Brain microvascular endothelial cell (primary cell): ENCODE data around the gene MEG3.

Source experiments
- DNase-seq: peaks from one replicate; pipeline ENCODE4 v3.0.0-alpha.2; 2020
- H3K27ac ChIP-seq: fragments of 250-450 bp; sonication (Bioruptor Pico); 2 replicates; pipeline ENCODE4 v1.5.1; 2020; ENCODE audit warnings: mild to moderate bottlenecking, moderate library complexity
- H3K27me3 ChIP-seq: fragments of 250-450 bp; sonication (Bioruptor Pico); replicated peaks from 2 replicates; pipeline ENCODE4 v1.5.1; 2020; ENCODE audit warnings: mild to moderate bottlenecking
- H3K36me3 ChIP-seq: fragments of 250-450 bp; sonication (Bioruptor Pico); replicated peaks from 2 replicates; pipeline ENCODE4 v1.5.1; 2020; ENCODE audit warnings: mild to moderate bottlenecking
- H3K4me3 ChIP-seq: 2 replicates; pipeline ENCODE4 v1.5.1; 2011; ENCODE audit warnings: low read depth, mild to moderate bottlenecking, control low read depth, low read length, moderate library complexity
- in situ Hi-C: cut with HindIII; loops from 2 replicates; pipeline ENCODE4 v1.10.0; 2017; ENCODE audit warnings: low sequenced_read_pairs, low pct_ligation_motif_present
- TF ChIP-seq, protein P1 (sequence below): IDR thresholded peaks from 2 replicates; pipeline ENCODE4 v1.5.1; 2011; ENCODE audit warnings: low read depth, mild to moderate bottlenecking, moderate library complexity, low read length, control low read depth, inconsistent platforms; ENCODE audit errors: missing control alignments

The MEG3 gene

DNA sequence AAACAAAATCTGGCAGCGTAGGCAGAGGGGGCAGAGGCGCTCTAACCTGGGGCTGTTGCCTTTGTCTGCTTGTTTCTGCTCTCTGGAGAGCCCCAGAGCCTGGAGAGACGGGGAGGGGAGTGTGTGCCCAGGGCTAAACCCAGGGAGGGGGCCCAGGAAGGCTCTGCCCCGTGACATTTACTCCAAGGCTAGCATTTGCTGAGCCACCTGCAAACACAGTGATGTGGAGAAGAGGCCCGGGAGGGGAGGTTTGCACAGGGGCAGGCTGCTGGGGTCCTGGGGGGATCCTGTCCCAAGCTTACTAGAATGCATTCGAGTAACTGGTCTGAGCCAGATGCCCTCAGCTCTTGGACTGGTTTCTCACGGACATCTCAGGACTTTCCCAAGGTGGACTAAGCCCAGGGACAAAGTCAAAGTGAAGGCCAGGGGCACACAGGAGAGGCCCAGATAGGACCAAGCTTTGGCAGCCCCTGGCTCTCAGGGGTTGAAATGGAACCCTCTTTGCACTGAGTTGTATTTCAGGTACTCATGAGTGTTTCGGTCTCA, 12.0 kb downstream of the MEG3 start:
- H3K4me3 ChIP-seq = no peak overlapping the region
- H3K36me3 ChIP-seq = peaks cover 66% of the 10 kb centered on the region
- in situ Hi-C loops = no loop called here
- DNase-seq = no peak
- H3K27ac ChIP-seq = no peak overlapping the region
- H3K27me3 ChIP-seq = no peaks in the 10 kb centered on the region
- TF ChIP-seq, protein P1, sequence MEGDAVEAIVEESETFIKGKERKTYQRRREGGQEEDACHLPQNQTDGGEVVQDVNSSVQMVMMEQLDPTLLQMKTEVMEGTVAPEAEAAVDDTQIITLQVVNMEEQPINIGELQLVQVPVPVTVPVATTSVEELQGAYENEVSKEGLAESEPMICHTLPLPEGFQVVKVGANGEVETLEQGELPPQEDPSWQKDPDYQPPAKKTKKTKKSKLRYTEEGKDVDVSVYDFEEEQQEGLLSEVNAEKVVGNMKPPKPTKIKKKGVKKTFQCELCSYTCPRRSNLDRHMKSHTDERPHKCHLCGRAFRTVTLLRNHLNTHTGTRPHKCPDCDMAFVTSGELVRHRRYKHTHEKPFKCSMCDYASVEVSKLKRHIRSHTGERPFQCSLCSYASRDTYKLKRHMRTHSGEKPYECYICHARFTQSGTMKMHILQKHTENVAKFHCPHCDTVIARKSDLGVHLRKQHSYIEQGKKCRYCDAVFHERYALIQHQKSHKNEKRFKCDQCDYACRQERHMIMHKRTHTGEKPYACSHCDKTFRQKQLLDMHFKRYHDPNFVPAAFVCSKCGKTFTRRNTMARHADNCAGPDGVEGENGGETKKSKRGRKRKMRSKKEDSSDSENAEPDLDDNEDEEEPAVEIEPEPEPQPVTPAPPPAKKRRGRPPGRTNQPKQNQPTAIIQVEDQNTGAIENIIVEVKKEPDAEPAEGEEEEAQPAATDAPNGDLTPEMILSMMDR = no peak

DNA sequence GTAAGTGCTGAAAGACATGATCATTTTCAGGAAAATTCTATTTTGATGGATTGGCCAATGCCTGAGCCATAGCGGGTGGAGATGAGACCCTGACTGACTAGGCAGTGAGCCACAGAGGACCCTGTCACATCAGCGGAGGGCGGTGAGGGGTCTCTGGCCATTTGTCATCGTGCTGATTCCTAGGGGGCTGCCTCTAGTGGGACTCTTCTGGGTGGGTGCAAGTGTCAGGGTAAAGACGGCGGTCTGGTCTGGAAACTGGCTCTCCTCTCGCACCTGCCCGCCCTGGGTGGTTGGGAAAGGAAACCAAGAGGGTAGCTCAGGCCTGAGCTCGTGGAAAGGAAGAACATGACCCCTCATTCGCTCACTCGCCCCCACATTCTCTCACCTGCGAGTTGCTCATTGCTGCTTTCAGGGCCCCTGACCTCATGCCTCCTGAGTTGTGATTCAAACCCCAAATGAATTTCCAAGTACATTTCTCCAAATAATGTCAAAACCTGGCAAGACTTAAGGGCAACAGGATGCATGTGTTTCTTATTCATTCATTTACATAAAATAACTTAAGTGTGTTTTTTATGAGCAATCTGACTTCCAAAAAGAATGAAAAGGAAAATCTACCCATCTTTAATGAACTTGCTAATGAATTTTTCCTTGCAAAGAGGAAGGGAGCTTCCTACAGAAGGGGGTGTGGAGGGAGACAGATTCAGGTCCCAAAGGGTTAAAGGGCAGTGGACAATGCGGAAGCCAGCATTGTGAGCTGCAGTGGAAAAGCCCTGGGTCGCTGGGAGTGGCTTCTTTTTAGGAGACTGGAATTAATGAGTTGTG, 12.8 kb downstream of the MEG3 start:
- no peak overlapping the region for H3K4me3 ChIP-seq
- in situ Hi-C loops = no loop called here
- no peak overlapping the region for H3K27ac ChIP-seq
- DNase-seq = no peak
- no peaks in the 10 kb centered on the region for H3K27me3 ChIP-seq
- peaks cover 64% of the 10 kb centered on the region for H3K36me3 ChIP-seq
- TF ChIP-seq, protein P1 = no peak

DNA sequence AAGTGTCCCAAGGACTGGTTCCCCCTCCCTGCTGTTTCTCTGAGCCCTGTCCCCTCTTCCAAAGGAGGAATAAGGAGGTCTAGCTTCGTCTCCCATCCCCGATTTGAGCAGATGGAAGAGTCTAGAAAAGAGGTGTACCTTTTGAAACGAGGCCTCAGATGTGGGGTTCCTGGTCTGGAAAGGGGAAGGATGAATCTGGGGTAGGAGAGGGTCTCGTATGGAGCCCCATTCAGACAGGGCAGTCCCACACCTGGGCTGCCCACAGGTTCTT, 13.3 kb downstream of the MEG3 start:
- no peak overlapping the region for H3K27ac ChIP-seq
- no peaks in the 10 kb centered on the region for H3K27me3 ChIP-seq
- in situ Hi-C loops = no loop called here
- TF ChIP-seq, protein P1 = no peak
- no peak overlapping the region for H3K4me3 ChIP-seq
- H3K36me3 ChIP-seq = peaks cover 64% of the 10 kb centered on the region
- no peak for DNase-seq

DNA sequence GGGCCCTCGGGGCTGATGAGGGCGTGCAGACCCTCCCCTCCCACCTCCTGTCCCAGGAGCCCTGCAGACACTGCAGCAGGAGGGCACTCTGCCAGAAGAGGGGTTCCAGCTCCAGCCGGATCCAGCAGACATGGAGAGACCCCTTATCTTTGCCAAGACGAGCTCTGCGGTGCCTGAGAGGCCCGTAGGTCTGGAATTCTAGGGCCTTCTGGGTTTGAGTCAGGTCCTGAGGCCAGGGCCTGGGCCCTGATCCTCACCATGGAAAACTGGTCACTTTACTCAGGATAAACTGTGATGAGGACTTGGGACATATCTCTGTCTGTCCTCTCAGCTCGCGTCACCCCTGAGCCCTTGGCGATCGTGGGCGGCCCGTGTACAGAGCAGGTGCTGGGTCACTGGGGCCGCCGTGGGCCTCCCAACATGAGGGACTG, 13.8 kb downstream of the MEG3 start:
- TF ChIP-seq, protein P1 = no peak
- no peak overlapping the region for H3K4me3 ChIP-seq
- H3K36me3 ChIP-seq = peaks cover 64% of the 10 kb centered on the region
- no peak overlapping the region for H3K27ac ChIP-seq
- no peak for DNase-seq
- in situ Hi-C loops = no loop called here
- no peaks in the 10 kb centered on the region for H3K27me3 ChIP-seq

DNA sequence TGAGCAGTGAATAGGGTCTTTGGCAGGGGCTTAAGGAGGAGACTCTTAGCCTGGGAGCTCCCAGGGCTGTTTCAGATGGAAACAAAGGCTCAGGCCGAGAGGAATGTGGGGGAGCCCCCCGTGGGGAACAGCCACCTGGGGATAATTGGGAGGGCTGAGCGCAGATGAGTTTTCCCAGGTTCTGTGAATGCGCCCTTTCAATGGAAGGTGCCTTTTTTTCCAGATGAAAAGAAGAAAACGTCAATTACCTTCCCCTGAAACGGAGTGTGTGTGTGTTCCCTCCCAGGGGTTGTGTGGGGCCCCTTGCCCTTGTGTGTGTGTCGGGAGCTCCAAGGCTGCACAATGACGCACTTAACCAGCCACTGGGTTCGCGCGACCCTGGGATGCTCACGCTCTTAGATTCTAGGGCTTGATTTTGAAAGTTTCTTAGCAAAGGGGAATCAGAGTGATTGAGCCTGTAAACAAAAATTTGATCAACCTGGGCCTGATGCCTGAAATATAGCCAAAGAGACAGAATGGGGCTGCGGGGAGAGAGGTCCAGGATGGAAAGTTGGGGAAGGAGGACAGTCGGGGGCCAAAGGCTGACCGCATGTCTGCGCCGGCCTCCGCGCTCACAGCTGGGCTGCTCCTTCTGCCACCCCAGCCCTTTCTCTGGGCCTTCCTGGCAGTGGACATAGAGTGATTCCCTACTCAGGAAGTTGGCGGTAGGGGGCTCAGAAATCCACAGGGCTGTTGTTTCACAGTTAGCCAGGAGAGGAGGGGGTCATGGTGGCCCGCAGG, 14.6 kb downstream of the MEG3 start:
- in situ Hi-C loops = no loop called here
- H3K27ac ChIP-seq = no peak overlapping the region
- H3K36me3 ChIP-seq = peaks cover 59% of the 10 kb centered on the region
- no peak for DNase-seq
- no peaks in the 10 kb centered on the region for H3K27me3 ChIP-seq
- no peak overlapping the region for H3K4me3 ChIP-seq
- TF ChIP-seq, protein P1 = no peak
